Skin epidermis (tissue), 12 donors: ENCODE measurements around the gene CMTM8.
A peak's percentile ranks its signal among the peaks of the same experiment; 100 is the strongest.

ENCODE experiments used
- H3K27ac ChIP-seq, 21 experiments: fragments of 200-600 bp; sonication (generic) in 11 of 21; one replicate each; pipeline ENCODE4 v1.5.0; 2020; ENCODE audit warnings: mild to moderate bottlenecking in 3 of 21, inconsistent platforms in 2 of 21, moderate library complexity in 2 of 21
- H3K4me3 ChIP-seq, 7 experiments: fragments of 200-600 bp; sonication (generic) in 2 of 7; one replicate each; pipeline ENCODE4 v1.5.0; 2020; ENCODE audit warnings: inconsistent platforms in 2 of 7, mild to moderate bottlenecking in 2 of 7, moderate library complexity in 1 of 7

CMTM8 gene

GRCh38 chr3:32302601-32303398 is 64.3 kb downstream of the CMTM8 start:
- H3K27ac ChIP-seq = peak overlapping the region in 8 of 21 experiments; percentile 6 to 82 (median 58)
- no peak overlapping the region for H3K4me3 ChIP-seq

GRCh38 chr3:32303399-32303747 is 64.9 kb downstream of the CMTM8 start:
- peak overlapping the region in 4 of 21 experiments; percentile 58 to 82 (median 72) for H3K27ac ChIP-seq
- no peak overlapping the region for H3K4me3 ChIP-seq

GRCh38 chr3:32303977-32304881 is 65.7 kb downstream of the CMTM8 start:
- Histone ChIP-seq H3K4me3 (no peak overlapping the region), H3K27ac (peak overlapping the region in 5 of 21 experiments; percentile 20 to 82 (median 58))

- no peak overlapping the region for H3K4me3 ChIP-seq
- H3K27ac ChIP-seq = no peak overlapping the region
Measured at GRCh38 chr3:32305361-32305876, 66.9 kb downstream of the CMTM8 start.

GRCh38 chr3:32306072-32306471 is 67.6 kb downstream of the CMTM8 start:
- Histone ChIP-seq H3K27ac (no peak overlapping the region), H3K4me3 (no peak overlapping the region)

- Histone ChIP-seq H3K4me3 (no peak overlapping the region), H3K27ac (no peak overlapping the region)
Measured at GRCh38 chr3:32307591-32307990, 69.1 kb downstream of the CMTM8 start.

- Histone ChIP-seq H3K4me3 (no peak overlapping the region), H3K27ac (no peak overlapping the region)
Measured at GRCh38 chr3:32308378-32308777, 69.9 kb downstream of the CMTM8 start.

GRCh38 chr3:32309654-32310242 is 71.3 kb downstream of the CMTM8 start:
- H3K27ac ChIP-seq = no peak overlapping the region
- H3K4me3 ChIP-seq = no peak overlapping the region

GRCh38 chr3:32310336-32310735 is 71.9 kb downstream of the CMTM8 start:
- no peak overlapping the region for H3K4me3 ChIP-seq
- H3K27ac ChIP-seq = no peak overlapping the region

- H3K4me3 ChIP-seq = no peak overlapping the region
- no peak overlapping the region for H3K27ac ChIP-seq
Measured at GRCh38 chr3:32310918-32311839, 72.7 kb downstream of the CMTM8 start.

GRCh38 chr3:32312251-32312650 is 73.8 kb downstream of the CMTM8 start:
- H3K4me3 ChIP-seq = no peak overlapping the region
- H3K27ac ChIP-seq = no peak overlapping the region

- peak overlapping the region in 2 of 21 experiments; percentile 29 to 51 for H3K27ac ChIP-seq
- no peak overlapping the region for H3K4me3 ChIP-seq
Measured at GRCh38 chr3:32313169-32313568, 74.7 kb downstream of the CMTM8 start.

- H3K4me3 ChIP-seq = no peak overlapping the region
- H3K27ac ChIP-seq = peak overlapping the region in 5 of 21 experiments; percentile 10 to 51 (median 21)
Measured at GRCh38 chr3:32313723-32314473, 75.4 kb downstream of the CMTM8 start.

- Histone ChIP-seq H3K27ac (no peak overlapping the region), H3K4me3 (no peak overlapping the region)
Measured at GRCh38 chr3:32315441-32315840, 77.0 kb downstream of the CMTM8 start.

- no peak overlapping the region for H3K4me3 ChIP-seq
- no peak overlapping the region for H3K27ac ChIP-seq
Measured at GRCh38 chr3:32316319-32316718, 77.8 kb downstream of the CMTM8 start.

GRCh38 chr3:32316976-32317375 is 78.5 kb downstream of the CMTM8 start:
- no peak overlapping the region for H3K4me3 ChIP-seq
- no peak overlapping the region for H3K27ac ChIP-seq

- Histone ChIP-seq H3K27ac (no peak overlapping the region), H3K4me3 (no peak overlapping the region)
Measured at GRCh38 chr3:32319607-32320006, 81.1 kb downstream of the CMTM8 start.

- Histone ChIP-seq H3K4me3 (no peak overlapping the region), H3K27ac (no peak overlapping the region)
Measured at GRCh38 chr3:32320080-32320479, 81.6 kb downstream of the CMTM8 start.
